Body of pancreas (tissue), 4 donors: ENCODE measurements around the gene SLC4A4. TPM values are rescaled to one million over a fixed set of nuclear protein-coding genes. Genes with fewer than 3 reads are reported as not detected.
A peak's percentile ranks its signal among the peaks of the same experiment; 100 is the strongest.

ENCODE experiments used
- ATAC-seq: fragments of 150-250 bp; one replicate; pipeline ENCODE4 v1.9.1; 2016
- DNase-seq, 4 donors: peaks; one replicate each; pipeline ENCODE4 v3.0.0-alpha.2; 2019
- H3K27ac ChIP-seq, 4 donors: fragments of 200-600 bp; sonication (generic); 1 replicate in 3 of 4; 2 replicates in 1 of 4; pipeline versions ENCODE4 v1.5.1 to v1.6.1; 2016 to 2019; ENCODE audit warnings: mild to moderate bottlenecking in 1 of 4, mixed read lengths in 1 of 4, moderate library complexity in 1 of 4
- H3K27me3 ChIP-seq, 2 donors: fragments of 200-600 bp; sonication (generic); one replicate each; pipeline ENCODE4 v1.6.0; 2016; ENCODE audit warnings: mild to moderate bottlenecking in 1 of 2
- H3K36me3 ChIP-seq, 2 donors: fragments of 200-600 bp; sonication (generic); replicated peaks in 1 of 2; 2 replicates each; pipeline ENCODE4 v1.5.1; 2016; ENCODE audit warnings: low read depth in 2 of 2; ENCODE audit not compliant: insufficient read depth in 1 of 2
- H3K4me1 ChIP-seq: fragments of 200-600 bp; sonication (generic); one replicate; pipeline ENCODE4 v1.6.0; 2016
- H3K4me3 ChIP-seq, 2 donors: fragments of 200-600 bp; sonication (generic); 1 replicate in 1 of 2; 2 replicates in 1 of 2; pipeline ENCODE4 v1.5.1; 2016 to 2019
- H3K9me3 ChIP-seq, 3 donors: fragments of 200-600 bp; sonication (generic); 1 replicate in 2 of 3; 2 replicates in 1 of 3; pipeline ENCODE4 v1.5.1; 2016
- CTCF ChIP-seq, 7 experiments: fragments of 450-650 bp in 4 of 7; fragments of 200-600 bp in 3 of 7; sonication (generic) in 3 of 7; IDR thresholded peaks; one replicate each; pipeline ENCODE4 v1.5.1; 2016 to 2019; ENCODE audit warnings: antibody characterized with exemption in 7 of 7
- POLR2A ChIP-seq, 3 donors: fragments of 450-650 bp; IDR thresholded peaks; one replicate each; pipeline ENCODE4 v1.6.1; 2016; ENCODE audit warnings: antibody characterized with exemption in 3 of 3, mild to moderate bottlenecking in 2 of 3
- WGBS, 2 donors: methylation state at CpG; one replicate each; pipeline ENCODE4 v1.1.5; 2017; 5-methylcytosine and 5-hydroxymethylcytosine counted together
- intact Hi-C: fragments of 100-400 bp; cut with DNase I; formaldehyde crosslinking; loops from one replicate; pipeline ENCODE4 v1.15.1; 2023
- total RNA-seq, 2 donors: library from RNA; depleted of rRNA; stranded (reverse); fragments of >200 nt; gene quantifications; one replicate each; pipeline ENCODE4 v1.1.0, GENCODE V29; 2016

Gene SLC4A4
- total RNA-seq, 2 donors from 2014 or later, result 334 to 402 TPM

GRCh38 chr4:71558248-71558647, 219.4 kb downstream of the SLC4A4 start:
- Histone ChIP-seq H3K9me3 (no peaks in the 10 kb centered on the region), H3K4me3 (no peak overlapping the region), H3K36me3 (peaks cover 0 to 2% of the 10 kb centered on the region in 2 donors), H3K27ac (no peak overlapping the region), H3K27me3 (no peaks in the 10 kb centered on the region), H3K4me1 (no peaks in the 10 kb centered on the region)
- no peak for ATAC-seq
- intact Hi-C loops, result no loop called here
- WGBS, 2 donors, result 33 to 36% methylated on average over 1 of the region's 1 CpG
- TF ChIP-seq POLR2A (IDR thresholded peaks at IDR 0.05), result no peak
- TF ChIP-seq CTCF (IDR thresholded peaks at IDR 0.05), result no peak
- DNase-seq, result no peak

- intact Hi-C loops, result no loop called here
- WGBS, 2 donors, result 0% methylated on average over 1 of the region's 1 CpG
- Histone ChIP-seq H3K27ac (peak overlapping the region in 2 of 4 donors; percentile 14 to 34), H3K4me1 (no peaks in the 10 kb centered on the region), H3K27me3 (no peaks in the 10 kb centered on the region), H3K36me3 (peaks cover 0 to 2% of the 10 kb centered on the region in 2 donors), H3K9me3 (no peaks in the 10 kb centered on the region), H3K4me3 (no peak overlapping the region)
- DNase-seq, result no peak
- ATAC-seq, result peak; percentile 34
- no peak for TF ChIP-seq POLR2A (IDR thresholded peaks at IDR 0.05)
- TF ChIP-seq CTCF (IDR thresholded peaks at IDR 0.05), result no peak
Observed at GRCh38 chr4:71559957-71560571, 221.2 kb downstream of the SLC4A4 start.

- Histone ChIP-seq H3K4me1 (no peaks in the 10 kb centered on the region), H3K4me3 (no peak overlapping the region), H3K9me3 (no peaks in the 10 kb centered on the region), H3K27me3 (no peaks in the 10 kb centered on the region), H3K27ac (peak overlapping the region in 1 of 4 donors; percentile 25), H3K36me3 (no peaks in the 10 kb centered on the region)
- WGBS, 2 donors, result 70 to 80% methylated on average over 2 of the region's 2 CpGs
- DNase-seq (no peak), ATAC-seq (no peak)
- no peak for TF ChIP-seq POLR2A (IDR thresholded peaks at IDR 0.05)
- intact Hi-C loops, result no loop called here
Observed at GRCh38 chr4:71564775-71565174, 226.0 kb downstream of the SLC4A4 start.

DNA sequence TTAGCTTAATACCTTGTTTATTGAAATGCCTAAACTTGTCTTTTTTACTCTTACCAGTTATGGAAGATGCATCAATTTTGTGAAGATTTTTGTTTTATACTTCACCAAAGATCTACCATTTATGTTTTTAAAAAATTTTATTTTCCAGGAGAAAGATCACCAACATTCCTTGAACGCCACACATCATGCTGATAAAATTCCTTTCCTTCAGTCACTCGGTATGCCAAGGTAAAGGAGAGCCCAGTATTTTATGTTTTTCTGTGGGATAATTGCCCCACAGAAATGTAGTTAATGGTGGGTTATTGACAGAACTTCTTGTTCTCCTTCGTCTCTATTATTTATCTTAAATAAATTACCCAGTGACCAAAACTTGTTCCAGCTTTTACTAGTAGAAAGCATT, 228.0 kb downstream of the SLC4A4 start:
- Histone ChIP-seq H3K4me1 (no peaks in the 10 kb centered on the region), H3K27ac (peak overlapping the region in 2 of 4 donors; percentile 12 to 50), H3K9me3 (no peaks in the 10 kb centered on the region), H3K27me3 (no peaks in the 10 kb centered on the region), H3K36me3 (no peaks in the 10 kb centered on the region), H3K4me3 (no peak overlapping the region)
- 43 to 60% methylated on average over 3 of the region's 3 CpGs for WGBS, 2 donors
- ATAC-seq (no peak), DNase-seq (no peak)
- TF ChIP-seq POLR2A (IDR thresholded peaks at IDR 0.05) (no peak), CTCF (IDR thresholded peaks at IDR 0.05) (no peak)
- intact Hi-C loops, result no loop called here

GRCh38 chr4:71568131-71568530, 229.3 kb downstream of the SLC4A4 start:
- TF ChIP-seq POLR2A (IDR thresholded peaks at IDR 0.05) (no peak), CTCF (IDR thresholded peaks at IDR 0.05) (no peak)
- WGBS, 2 donors, result 0% methylated on average over 1 of the region's 1 CpG
- peak overlapping the region in 1 of 4 donors; percentile 50 for H3K27ac ChIP-seq
- no peak for DNase-seq
- ATAC-seq, result no peak
- no peak overlapping the region for H3K4me3 ChIP-seq
- intact Hi-C loops, result no loop called here
- H3K36me3 ChIP-seq, result no peaks in the 10 kb centered on the region
- H3K4me1 ChIP-seq, result no peaks in the 10 kb centered on the region
- H3K27me3 ChIP-seq, result no peaks in the 10 kb centered on the region
- H3K9me3 ChIP-seq, result no peaks in the 10 kb centered on the region
